ENCODE data around the gene CHAF1A.

The CHAF1A gene

GRCh38 chr19:4477034-4477801 lies 74.8 kb downstream of the CHAF1A start:
- H3K36me3 ChIP-seq = peaks cover 45% of the 10 kb centered on the region
- no peak for TF ChIP-seq CTCF (IDR thresholded peaks at IDR 0.05)
- peaks cover 21 to 26% of the 10 kb centered on the region in 2 experiments for H3K4me1 ChIP-seq (ENCODE audit: control insufficient read depth in 1 of 2, insufficient read depth in 1 of 2, low read depth in 1 of 2, low read length in 1 of 2)
- H3K4me3 ChIP-seq (ENCODE audit: low read depth in 1 of 2, low read length in 1 of 2) = no peak overlapping the region
- H3K27ac ChIP-seq = no peak overlapping the region
- no peaks in the 10 kb centered on the region for H3K27me3 ChIP-seq
- H3K9me3 ChIP-seq = no peaks in the 10 kb centered on the region

GRCh38 chr19:4482721-4483364 lies 80.4 kb downstream of the CHAF1A start:
- no peak for TF ChIP-seq CTCF (IDR thresholded peaks at IDR 0.05)
- no peaks in the 10 kb centered on the region for H3K27me3 ChIP-seq
- no peaks in the 10 kb centered on the region for H3K4me1 ChIP-seq (ENCODE audit: control insufficient read depth in 1 of 2, insufficient read depth in 1 of 2, low read depth in 1 of 2, low read length in 1 of 2)
- H3K36me3 ChIP-seq = peaks cover 52% of the 10 kb centered on the region
- H3K27ac ChIP-seq = no peak overlapping the region
- H3K9me3 ChIP-seq = no peaks in the 10 kb centered on the region
- H3K4me3 ChIP-seq (ENCODE audit: low read depth in 1 of 2, low read length in 1 of 2) = no peak overlapping the region

- TF ChIP-seq CTCF (IDR thresholded peaks at IDR 0.05) = no peak
- H3K9me3 ChIP-seq = no peaks in the 10 kb centered on the region
- no peak overlapping the region for H3K27ac ChIP-seq
- H3K4me3 ChIP-seq (ENCODE audit: low read depth in 1 of 2, low read length in 1 of 2) = no peak overlapping the region
- peaks cover 51% of the 10 kb centered on the region for H3K36me3 ChIP-seq
- no peaks in the 10 kb centered on the region for H3K27me3 ChIP-seq
- H3K4me1 ChIP-seq (ENCODE audit: control insufficient read depth in 1 of 2, insufficient read depth in 1 of 2, low read depth in 1 of 2, low read length in 1 of 2) = no peaks in the 10 kb centered on the region
Measured at GRCh38 chr19:4483385-4483784, 80.9 kb downstream of the CHAF1A start.

- no peaks in the 10 kb centered on the region for H3K9me3 ChIP-seq
- peaks cover 62% of the 10 kb centered on the region for H3K36me3 ChIP-seq
- H3K27me3 ChIP-seq = no peaks in the 10 kb centered on the region
- H3K4me3 ChIP-seq (ENCODE audit: low read depth in 1 of 2, low read length in 1 of 2) = no peak overlapping the region
- no peaks in the 10 kb centered on the region for H3K4me1 ChIP-seq (ENCODE audit: control insufficient read depth in 1 of 2, insufficient read depth in 1 of 2, low read depth in 1 of 2, low read length in 1 of 2)
- H3K27ac ChIP-seq = no peak overlapping the region
- TF ChIP-seq CTCF (IDR thresholded peaks at IDR 0.05) = no peak
Measured at GRCh38 chr19:4487572-4487971, 85.1 kb downstream of the CHAF1A start.

GRCh38 chr19:4488496-4488895 lies 86.1 kb downstream of the CHAF1A start:
- Histone ChIP-seq H3K27ac (no peak overlapping the region), H3K27me3 (no peaks in the 10 kb centered on the region), H3K4me1 (ENCODE audit: control insufficient read depth in 1 of 2, insufficient read depth in 1 of 2, low read depth in 1 of 2, low read length in 1 of 2) (no peaks in the 10 kb centered on the region), H3K36me3 (peaks cover 58% of the 10 kb centered on the region), H3K9me3 (no peaks in the 10 kb centered on the region), H3K4me3 (ENCODE audit: low read depth in 1 of 2, low read length in 1 of 2) (no peak overlapping the region)
- TF ChIP-seq CTCF (IDR thresholded peaks at IDR 0.05) = no peak

All from neutrophil (primary cell).